ENCODE data around the gene LRRC40.
A peak's percentile ranks its signal among the peaks of the same experiment; 100 is the strongest.

GRCh38 chr1:70112838-70113237 is 92.5 kb downstream of the LRRC40 start:
- TF ChIP-seq EZH2 (IDR thresholded peaks at IDR 0.05; ENCODE audit: borderline replicate concordance, low read depth, low read length, poor library complexity, severe bottlenecking), result no peak
- TF ChIP-seq CTCF (conservative IDR thresholded peaks at IDR 0.05; ENCODE audit: low read depth, low read length), result peak; percentile 48

Data from A673 (cell line).